HTR-8/SVneo (cell line): Measurements from ENCODE around the gene SIGLEC15.
"Not testable (repeated sequence)": the region's sequence is repeated elsewhere in the genome, so short reads cannot be mapped to it uniquely, and the experiment has no call there.

ENCODE experiments used
- DNase-seq: peaks from one replicate; pipeline ENCODE4 v3.0.0; 2011; ENCODE audit warnings: low spot score, mixed read lengths; ENCODE audit not compliant: insufficient read length
- FAIRE-seq: peaks from 2 replicates; lab custom pipeline; 2011; peaks lifted over from hg19 to GRCh38; lab: Jason Lieb, UNC

Gene SIGLEC15

GRCh38 chr18:45818765-45819164 is 6.7 kb upstream of the SIGLEC15 start:
- DNase-seq, FAIRE-seq: not testable (repeated sequence)

GRCh38 chr18:45820106-45820745 is 5.2 kb upstream of the SIGLEC15 start:
- FAIRE-seq, result no peak
- no peak for DNase-seq

GRCh38 chr18:45821026-45821425 is 4.4 kb upstream of the SIGLEC15 start:
- no peak for FAIRE-seq
- no peak for DNase-seq

GRCh38 chr18:45821711-45822110 is 3.8 kb upstream of the SIGLEC15 start:
- FAIRE-seq (no peak), DNase-seq (no peak)

GRCh38 chr18:45826084-45826483 is 609 bp downstream of the SIGLEC15 start:
- FAIRE-seq, result no peak

GRCh38 chr18:45826716-45827115 is 1.2 kb downstream of the SIGLEC15 start:
- DNase-seq, FAIRE-seq: not testable (repeated sequence)

More at GRCh38 chr18:45826084-45826483, 609 bp downstream of the SIGLEC15 start:
- DNase-seq, result no peak

- no peak for FAIRE-seq
- DNase-seq, result no peak
Measured at GRCh38 chr18:45828917-45829811, 3.7 kb downstream of the SIGLEC15 start.

- DNase-seq, result no peak
- no peak for FAIRE-seq
Measured at GRCh38 chr18:45829855-45830254, 4.4 kb downstream of the SIGLEC15 start.

- DNase-seq (no peak), FAIRE-seq (no peak)
Measured at GRCh38 chr18:45830917-45831316, 5.4 kb downstream of the SIGLEC15 start.

- no peak for FAIRE-seq
- no peak for DNase-seq
Measured at GRCh38 chr18:45833846-45834245, 8.4 kb downstream of the SIGLEC15 start.

- no peak for DNase-seq
Measured at GRCh38 chr18:45834306-45834705, 8.8 kb downstream of the SIGLEC15 start.

GRCh38 chr18:45835057-45835636 is 9.7 kb downstream of the SIGLEC15 start:
- FAIRE-seq (no peak), DNase-seq (no peak)

More at GRCh38 chr18:45834306-45834705, 8.8 kb downstream of the SIGLEC15 start:
- no peak for FAIRE-seq

GRCh38 chr18:45836242-45837205 is 11.0 kb downstream of the SIGLEC15 start:
- no peak for DNase-seq
- no peak for FAIRE-seq

GRCh38 chr18:45837283-45838070 is 12.0 kb downstream of the SIGLEC15 start:
- FAIRE-seq (no peak), DNase-seq (no peak)

- no peak for DNase-seq
- no peak for FAIRE-seq
Measured at GRCh38 chr18:45838302-45839070, 13.0 kb downstream of the SIGLEC15 start.

GRCh38 chr18:45839414-45840395 is 14.2 kb downstream of the SIGLEC15 start:
- no peak for FAIRE-seq
- peak; percentile 42 for DNase-seq

- no peak for FAIRE-seq
Measured at GRCh38 chr18:45841060-45841764, 15.7 kb downstream of the SIGLEC15 start.

More at GRCh38 chr18:45841060-45841764, 15.7 kb downstream of the SIGLEC15 start:
- DNase-seq, result no peak
